NCI-H2107 (cell line): Measurements from ENCODE around the gene PPP3R1.
"Not testable (repeated sequence)": the region's sequence is repeated elsewhere in the genome, so short reads cannot be mapped to it uniquely, and the experiment has no call there.

Source experiments
- DNase-seq: peaks from one replicate; lab custom pipeline; 2025; lab: John Stamatoyannopoulos, UW

PPP3R1 gene

DNA sequence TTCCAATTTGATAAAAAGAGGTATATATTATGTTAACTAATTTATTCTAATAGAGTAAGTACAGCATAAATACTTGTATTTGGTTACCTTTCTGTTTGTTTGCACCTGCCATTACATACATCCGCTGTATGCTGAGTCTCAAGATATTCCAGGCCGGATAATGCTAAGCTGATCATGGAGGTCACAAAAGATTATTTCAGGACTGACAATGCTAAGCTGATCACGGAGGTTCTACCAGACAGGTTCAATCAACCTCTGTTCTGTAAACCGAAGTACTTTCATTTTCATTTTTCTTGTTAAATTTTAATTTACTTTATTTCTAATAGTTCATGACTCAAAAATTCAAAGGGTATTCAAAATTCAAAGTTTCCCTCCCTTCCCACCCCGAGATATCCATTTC lies 63.5 kb downstream of the PPP3R1 start:
- DNase-seq: no peak

DNA sequence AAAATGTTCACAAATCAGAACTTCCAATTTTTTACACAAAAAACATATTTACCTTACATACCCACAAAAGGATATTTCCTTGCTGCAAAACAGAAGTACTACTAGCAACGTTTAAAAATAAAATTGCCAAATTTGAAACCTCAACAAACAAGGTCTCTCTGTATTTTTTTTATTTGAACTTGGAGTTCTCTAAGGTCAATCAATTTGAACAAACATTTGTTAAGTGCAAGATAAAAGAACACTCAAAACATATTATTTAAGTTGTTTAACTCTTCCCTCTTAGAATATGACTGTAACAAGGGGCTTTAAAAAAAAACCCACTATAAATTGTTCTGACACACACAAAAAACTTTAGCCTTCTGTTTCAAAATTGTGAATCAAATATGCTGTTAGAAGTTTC lies 65.0 kb downstream of the PPP3R1 start:
- DNase-seq: no peak

GRCh38 chr2:68185541-68186164 lies 66.7 kb downstream of the PPP3R1 start:
- no peak for DNase-seq

DNA sequence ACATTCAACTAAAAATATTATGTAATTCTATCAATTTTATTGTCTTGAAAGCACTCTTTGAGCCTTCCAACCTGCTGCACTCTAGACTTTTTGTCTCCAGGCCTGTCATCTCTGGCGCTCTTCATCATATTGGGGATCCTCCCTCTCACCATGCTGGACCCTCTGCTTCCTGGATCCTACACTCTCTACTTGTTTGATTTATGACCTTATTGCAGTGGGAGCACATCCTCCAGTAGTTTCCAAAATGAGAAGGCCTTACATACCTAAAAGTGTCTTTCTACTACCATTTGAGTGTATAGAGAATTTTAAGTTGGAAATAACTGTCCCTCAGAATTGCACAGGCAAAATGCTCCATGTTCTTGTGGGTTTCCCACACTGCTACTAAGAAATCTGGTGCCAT lies 69.4 kb downstream of the PPP3R1 start:
- no peak for DNase-seq

DNA sequence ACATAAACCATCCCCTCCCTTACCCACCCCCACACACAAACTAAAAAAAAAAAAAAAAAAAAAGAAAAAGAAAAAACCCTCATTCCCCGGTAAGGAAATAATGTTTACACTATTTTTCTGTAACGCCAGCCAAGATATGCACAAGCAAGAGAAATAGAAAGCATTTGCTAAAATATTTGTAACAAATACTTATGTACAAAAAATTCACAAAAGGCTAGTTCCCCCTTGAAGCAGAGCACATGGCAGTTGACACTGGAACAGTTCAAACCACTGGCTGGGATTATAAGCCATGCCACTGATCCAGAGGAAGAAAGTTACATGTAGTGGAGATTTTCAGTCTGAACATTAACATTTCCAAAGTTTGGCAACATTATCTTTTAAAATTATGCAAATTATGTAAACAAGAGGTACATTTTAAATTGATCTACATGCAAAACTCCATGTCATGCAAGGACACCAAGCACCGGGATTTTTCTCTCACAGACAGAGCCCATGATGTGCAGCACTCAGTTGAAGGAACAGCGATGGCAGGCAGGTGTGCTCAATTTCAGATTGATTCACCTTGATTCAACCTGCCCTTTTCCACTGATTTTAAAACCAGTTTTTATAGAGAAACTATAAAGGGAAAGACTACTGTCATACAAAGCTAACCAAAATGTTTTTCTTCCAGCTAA lies 73.2 kb downstream of the PPP3R1 start:
- no peak for DNase-seq

DNA sequence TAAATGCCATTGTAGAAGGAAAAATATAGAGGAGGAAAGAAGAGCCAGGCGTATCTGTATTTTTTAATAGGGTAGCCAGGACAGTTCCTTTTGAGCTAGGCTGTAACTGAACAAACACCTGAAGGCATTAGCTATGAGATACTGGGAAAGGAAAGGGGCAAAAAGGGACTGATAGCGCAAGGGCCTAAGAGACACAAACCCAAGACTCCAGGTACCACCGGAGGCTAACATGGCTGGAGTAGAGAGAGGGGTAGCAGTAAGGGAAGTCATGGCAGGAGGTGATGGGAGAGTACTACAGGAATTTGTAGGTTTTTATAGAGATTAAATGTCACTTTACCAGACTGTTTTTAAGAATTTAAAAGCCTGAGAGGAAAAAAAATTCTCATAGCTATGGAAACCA lies 73.9 kb downstream of the PPP3R1 start:
- no peak for DNase-seq

DNA sequence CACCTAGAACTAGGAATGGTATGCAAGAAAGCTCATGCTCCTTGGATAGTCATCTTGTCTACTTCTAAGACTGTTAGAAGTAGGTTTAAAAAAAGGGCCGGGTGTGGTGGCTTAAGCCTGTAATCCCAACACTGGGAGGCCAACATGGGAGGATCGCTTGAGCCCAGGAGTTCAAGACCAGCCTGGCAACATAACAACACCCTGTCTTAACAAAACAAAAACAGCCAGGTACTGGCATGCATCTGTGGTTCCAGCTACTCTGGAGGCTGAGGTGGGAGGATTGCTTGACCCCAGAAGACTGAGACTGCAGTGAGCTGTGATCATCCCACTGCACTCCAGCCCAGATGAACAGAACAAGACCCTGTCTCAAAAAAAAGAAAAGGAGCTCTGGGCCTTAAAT lies 74.8 kb downstream of the PPP3R1 start:
- DNase-seq: no peak

- DNase-seq: no peak
Observed at GRCh38 chr2:68176657-68177056, 75.7 kb downstream of the PPP3R1 start.

DNA sequence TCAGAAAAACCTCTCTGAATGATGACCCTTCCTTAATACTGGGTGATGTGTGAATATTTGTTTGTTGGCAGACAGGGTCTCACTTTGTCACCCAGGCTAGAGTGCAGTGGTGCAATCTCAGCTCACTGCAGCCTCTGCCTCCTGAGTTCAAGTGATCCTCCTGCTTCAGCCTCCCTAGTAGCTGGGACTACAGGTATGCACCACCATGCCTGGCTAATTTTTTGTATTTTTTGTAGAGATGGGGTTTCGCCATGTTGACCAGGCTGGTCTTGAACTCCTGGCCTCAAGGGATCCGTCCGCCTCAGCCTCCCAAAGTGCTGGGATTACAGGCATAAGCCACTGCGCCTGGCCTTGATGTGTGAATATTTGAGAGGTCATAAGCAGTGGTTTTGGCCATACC lies 77.1 kb downstream of the PPP3R1 start:
- not testable (repeated sequence) for DNase-seq

GRCh38 chr2:68172990-68173700 lies 79.2 kb downstream of the PPP3R1 start:
- no peak for DNase-seq

- no peak for DNase-seq
Observed at GRCh38 chr2:68172521-68172920, 79.8 kb downstream of the PPP3R1 start.

DNA sequence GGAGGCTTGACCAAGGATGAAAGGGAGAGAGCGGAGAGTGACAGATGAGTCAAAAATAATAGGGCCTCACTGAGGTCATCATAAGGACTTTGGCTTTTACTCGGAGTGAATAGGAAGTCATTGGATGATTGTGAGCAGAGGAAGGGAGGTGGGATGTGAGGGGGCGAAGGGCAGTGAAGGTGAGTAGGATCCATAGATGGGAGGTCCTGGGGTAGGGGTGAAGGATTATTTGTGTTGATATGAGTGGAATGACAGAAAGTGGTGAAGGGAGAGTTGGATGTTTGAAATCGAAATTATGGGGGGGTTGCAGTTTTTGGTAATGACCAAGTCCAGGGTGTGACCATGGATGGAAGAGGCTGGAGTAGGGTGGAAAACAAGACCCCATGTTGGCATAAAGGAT lies 80.6 kb downstream of the PPP3R1 start:
- DNase-seq: no peak

DNA sequence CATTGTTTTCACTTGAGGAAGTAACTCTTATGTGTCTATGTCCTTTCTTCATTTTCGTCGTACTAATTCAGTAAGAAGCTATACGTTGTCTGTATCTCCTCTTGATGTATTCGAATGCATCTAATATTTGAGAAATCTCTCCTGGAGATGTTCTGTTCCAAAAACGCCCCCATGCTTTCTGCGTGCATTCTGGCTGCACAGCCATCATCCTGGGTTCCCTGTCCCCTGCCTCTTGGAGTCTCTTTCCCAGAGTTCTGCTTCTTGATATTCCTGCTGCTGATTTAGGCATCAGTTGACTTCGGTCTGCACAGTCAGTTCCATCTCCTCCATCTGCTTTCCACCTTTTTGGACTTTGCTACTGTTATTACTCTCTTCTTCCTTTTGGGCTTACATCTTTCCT lies 81.2 kb downstream of the PPP3R1 start:
- DNase-seq: no peak

- DNase-seq: no peak
Observed at GRCh38 chr2:68169308-68169707, 83.0 kb downstream of the PPP3R1 start.

GRCh38 chr2:68167186-68167585 lies 85.1 kb downstream of the PPP3R1 start:
- no peak for DNase-seq

DNA sequence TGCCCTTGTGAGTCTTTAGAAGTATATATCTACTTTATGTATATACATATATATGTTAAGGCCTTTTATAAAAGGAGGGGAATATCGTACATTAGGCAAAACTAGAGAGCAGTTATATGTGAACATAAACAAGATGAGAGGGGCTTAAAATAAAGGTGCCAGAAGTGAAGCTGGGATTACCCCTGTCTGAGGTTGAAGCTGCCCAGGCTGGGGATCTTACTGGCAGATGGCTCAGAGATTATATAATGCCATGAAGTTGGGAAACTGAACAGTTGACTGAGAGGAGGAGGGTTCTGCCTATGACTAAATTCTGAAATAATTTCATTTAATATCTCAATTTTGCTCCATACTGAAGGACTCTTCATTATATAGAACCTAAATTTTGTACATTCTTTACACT lies 88.7 kb downstream of the PPP3R1 start:
- no peak for DNase-seq

DNA sequence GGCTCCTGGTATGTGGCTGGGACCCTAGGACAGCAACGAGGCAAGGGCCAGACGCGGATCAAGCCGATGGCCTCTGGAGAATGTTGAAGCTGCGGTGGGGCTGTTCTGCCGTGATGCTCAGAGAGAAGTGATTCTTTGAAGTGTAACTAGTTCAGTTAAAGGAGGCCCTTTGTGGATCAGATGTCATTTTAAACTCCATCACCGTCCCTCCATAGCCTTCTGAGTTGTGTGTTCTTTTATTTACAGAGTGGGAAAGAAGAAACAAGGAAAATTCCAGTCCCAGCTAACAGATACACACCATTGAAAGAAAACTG lies 94.2 kb downstream of the PPP3R1 start:
- DNase-seq: no peak

- DNase-seq: peak; percentile 83
Observed at GRCh38 chr2:68157402-68158133, 94.8 kb downstream of the PPP3R1 start, which contains the start of gene PNO1. Gene PNO1 (plus strand): TSS chr2:68157888. CDS start chr2:68157935, 47 bp downstream.

DNA sequence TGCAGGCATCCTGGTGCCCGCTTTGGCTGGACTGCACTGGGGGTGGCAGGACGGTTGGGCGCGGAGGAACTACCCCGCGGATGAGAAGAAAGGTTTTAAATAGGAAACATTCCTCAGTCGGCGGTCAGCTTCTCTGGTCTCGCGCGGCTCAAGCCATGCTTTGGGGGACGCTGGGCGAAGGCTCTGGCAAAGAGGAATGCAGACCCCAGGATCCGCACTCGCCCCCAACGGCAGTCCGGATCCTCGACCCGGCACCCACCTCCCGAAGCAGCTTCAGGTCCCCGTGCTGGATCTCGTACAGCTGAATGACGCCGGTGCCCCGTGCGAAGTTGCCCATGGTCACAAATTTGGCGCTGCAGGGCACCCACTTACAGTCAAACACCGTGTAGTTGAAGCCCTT lies 95.3 kb downstream of the PPP3R1 start:
- no peak for DNase-seq

GRCh38 chr2:68156419-68156818 lies 95.9 kb downstream of the PPP3R1 start:
- DNase-seq: no peak

GRCh38 chr2:68155618-68156017 lies 96.7 kb downstream of the PPP3R1 start:
- no peak for DNase-seq

DNA sequence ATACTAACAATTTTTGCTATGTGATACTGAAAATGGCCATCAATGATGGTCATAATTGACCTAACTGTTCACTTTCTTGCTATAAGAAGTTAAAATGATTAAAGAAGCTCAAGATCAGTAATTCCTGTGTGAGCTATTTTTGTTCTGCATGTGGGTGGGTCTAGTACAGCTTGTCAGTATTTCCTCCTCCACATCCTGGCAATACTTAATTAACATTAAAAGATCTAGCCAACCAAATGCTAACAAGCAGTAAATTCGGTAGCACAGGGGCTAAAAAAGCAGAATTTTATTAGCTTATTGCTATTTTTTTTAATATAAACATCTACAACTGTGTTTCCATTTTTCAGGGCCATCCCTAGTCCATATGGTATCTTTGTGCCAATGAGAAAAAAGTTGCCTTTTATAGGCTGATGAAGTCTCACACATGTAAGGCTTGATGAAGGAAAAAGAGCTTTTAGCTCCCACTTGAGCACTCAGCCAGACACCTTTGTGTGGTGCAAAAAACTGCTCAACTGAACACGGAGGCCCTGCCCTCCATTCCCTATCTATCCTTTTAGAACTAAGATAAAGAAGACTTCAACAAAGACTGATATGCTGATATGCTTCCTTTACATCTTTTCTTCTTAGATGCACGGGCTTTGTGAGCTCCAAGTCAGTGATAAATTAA lies 99.5 kb downstream of the PPP3R1 start:
- no peak for DNase-seq
